GM12878 (cell line): ENCODE data around the gene NUP50. TPM values are rescaled to one million over a fixed set of nuclear protein-coding genes. Genes with fewer than 3 reads are reported as not detected.

Experiments used
- ATAC-seq: fragments of 200-7000 bp; cut with Tn5 transposase; 3 replicates; pipeline ENCODE4 v1.9.1; 2020; ENCODE audit warnings: mild to moderate bottlenecking, moderate library complexity
- BruUV-seq: library from RNA; stranded (reverse); fragments of 400-500 nt; replicated peaks from 2 replicates; lab custom pipeline; 2021; lab: Mats Ljungman, UMichigan
- CTCF ChIA-PET: fragments of 300-600 bp; sonication (Branson Sonifier 250); formaldehyde crosslinking; extraction: SDS; loops from one replicate; lab custom pipeline; 2021; ENCODE audit warnings: inconsistent platforms; lab: Yijun Ruan, JAX
- POLR2A ChIA-PET: fragments of 350-600 bp; formaldehyde crosslinking; extraction: SDS; loops from one replicate; lab custom pipeline; 2021; ENCODE audit warnings: inconsistent platforms; lab: Charles Lee
- RAD21 ChIA-PET: fragments of 300-600 bp; sonication (Branson Sonifier 250); formaldehyde crosslinking; loops from one replicate; lab custom pipeline; 2023; ENCODE audit warnings: antibody characterized with exemption; ENCODE audit not compliant: unreplicated experiment; lab: Charles Lee
- SMC1A ChIA-PET: fragments of 300-600 bp; sonication (Branson Sonifier 250); formaldehyde crosslinking; loops from one replicate; lab custom pipeline; 2023; ENCODE audit not compliant: unreplicated experiment, uncharacterized antibody; lab: Charles Lee
- DNase-seq: peaks from one replicate; pipeline ENCODE4 v3.0.0-alpha.2; 2011; ENCODE audit warnings: low read depth, low spot score
- FAIRE-seq: peaks from 3 replicates; lab custom pipeline; 2011; peaks lifted over from hg19 to GRCh38; lab: Jason Lieb, UNC
- H2AFZ ChIP-seq: 2 replicates; pipeline ENCODE4 v1.6.0; 2011; ENCODE audit warnings: low read depth, low read length, control low read depth; ENCODE audit not compliant: control insufficient read depth
- H3K27ac ChIP-seq: 2 replicates; pipeline ENCODE4 v1.5.1; 2011; ENCODE audit warnings: control low read depth; ENCODE audit not compliant: control insufficient read depth, insufficient read depth
- H3K27me3 ChIP-seq, 2 experiments: replicated peaks in 1 of 2; 2 replicates each; pipeline versions ENCODE4 v1.6.0 to v1.6.1; 2011; ENCODE audit warnings: low read length in 1 of 2; ENCODE audit not compliant: control insufficient read depth in 2 of 2, insufficient read depth in 2 of 2
- H3K36me3 ChIP-seq, 2 experiments: 2 replicates each; pipeline ENCODE4 v1.5.1; 2011; ENCODE audit warnings: low read length in 1 of 2; ENCODE audit not compliant: control insufficient read depth in 2 of 2, insufficient read depth in 2 of 2
- H3K4me1 ChIP-seq: 2 replicates; pipeline ENCODE4 v1.6.1; 2011; ENCODE audit warnings: mild to moderate bottlenecking, low read length, moderate library complexity, mixed read lengths; ENCODE audit not compliant: control insufficient read depth, insufficient read depth
- H3K4me2 ChIP-seq: 2 replicates; pipeline ENCODE4 v1.6.0; 2011; ENCODE audit warnings: control low read depth; ENCODE audit not compliant: control insufficient read depth, insufficient read depth
- H3K4me3 ChIP-seq: fragments of 200-600 bp; sonication (generic); 2 replicates; pipeline ENCODE4 v1.5.1; 2016
- H3K79me2 ChIP-seq: 2 replicates; pipeline ENCODE4 v1.6.0; 2011; ENCODE audit warnings: low read length; ENCODE audit not compliant: control insufficient read depth, insufficient read depth
- H3K9ac ChIP-seq: 2 replicates; pipeline ENCODE4 v1.8.0; 2011; ENCODE audit warnings: low read length, control low read depth, mixed read lengths; ENCODE audit not compliant: control insufficient read depth, insufficient read depth
- H3K9me3 ChIP-seq: replicated peaks from 3 replicates; pipeline ENCODE4 v1.5.1; 2011; ENCODE audit warnings: mild to moderate bottlenecking, low read length; ENCODE audit not compliant: control insufficient read depth, insufficient read depth
- H4K20me1 ChIP-seq: 2 replicates; pipeline ENCODE4 v1.6.0; 2011; ENCODE audit not compliant: control insufficient read depth, insufficient read depth
- E4F1 ChIP-seq: fragments of 450-650 bp; IDR thresholded peaks from 2 replicates; pipeline ENCODE4 v1.6.1; 2018; ENCODE audit warnings: borderline replicate concordance, mild to moderate bottlenecking; ENCODE audit not compliant: partially characterized antibody
- FOXK2 ChIP-seq: fragments of 450-650 bp; IDR thresholded peaks from 2 replicates; pipeline ENCODE4 v1.6.1; 2017; ENCODE audit warnings: mild to moderate bottlenecking, moderate library complexity
- PBX3 ChIP-seq: IDR thresholded peaks from 2 replicates; pipeline ENCODE4 v1.6.1; 2011; ENCODE audit warnings: mild to moderate bottlenecking, low read depth, low read length, moderate library complexity; ENCODE audit not compliant: insufficient replicate concordance
- TCF12 ChIP-seq: IDR thresholded peaks from 2 replicates; pipeline ENCODE4 v1.6.1; 2011; ENCODE audit warnings: low read depth, mild to moderate bottlenecking, low read length
- ZNF274 ChIP-seq: IDR thresholded peaks from one replicate; pipeline ENCODE4 v1.8.0; 2011; ENCODE audit not compliant: insufficient read length, insufficient read depth
- WGBS: methylation state at CpG from one replicate; pipeline ENCODE4 v1.1.6; 2016; ENCODE audit warnings: low lambda C conversion rate; ENCODE audit not compliant: insufficient replicate concordance, insufficient coverage; ENCODE audit errors: missing lambda C conversion rate; 5-methylcytosine and 5-hydroxymethylcytosine counted together
- in situ Hi-C: fragments of 300-500 bp; cut with MboI; formaldehyde crosslinking; loops from 9 replicates; pipeline ENCODE4 v1.14.3; 2018; ENCODE audit warnings: mixed read lengths
- intact Hi-C: fragments of 100-400 bp; cut with micrococcal nuclease; formaldehyde crosslinking; loops from one replicate; pipeline ENCODE4 v1.14.2; 2022; ENCODE audit not compliant: unreplicated experiment
- polyA plus RNA-seq, 11 experiments: library from polyadenylated mRNA; depleted of rRNA in 4 of 11; unstranded in 6 of 11; stranded (reverse) in 5 of 11; fragments of >200 nt; fragmentation: Nextera tagmentation in 4 of 11; fragmentation: Illumina TruSeq in 1 of 11; extraction: Ambion mirVana in 4 of 11; extraction: Trizol in 1 of 11; gene quantifications; 1 replicate in 1 of 11; 2 replicates in 10 of 11; pipeline versions ENCODE4 v1.2.1 to v1.2.3, GENCODE V29; 2011 to 2016; ENCODE audit warnings: inconsistent platforms in 2 of 11, missing spikeins in 2 of 11, low read depth in 1 of 11
- total RNA-seq, 4 experiments: library from RNA; depleted of rRNA in 3 of 4; stranded (reverse); fragments of >200 nt in 3 of 4; fragmentation: Illumina TruSeq in 1 of 4; extraction: Trizol in 1 of 4; gene quantifications; 2 replicates each; pipeline versions ENCODE4 v1.2.1 to v1.2.3, GENCODE V29; 2013 to 2021
- TF ChIP-seq, protein P1 (sequence below): IDR thresholded peaks from 2 replicates; pipeline ENCODE4 v1.6.1; 2012; ENCODE audit warnings: low read depth, low read length, improper control_type of control experiment
- TF ChIP-seq, protein P2 (sequence below): fragments of 450-650 bp; IDR thresholded peaks from 2 replicates; pipeline ENCODE4 v1.6.1; 2016; ENCODE audit warnings: mild to moderate bottlenecking, moderate library complexity, borderline replicate concordance
- TF ChIP-seq, protein P3 (sequence below): IDR thresholded peaks from 2 replicates; pipeline ENCODE4 v1.6.1; 2012; ENCODE audit warnings: improper control_type of control experiment, low read depth, low read length; ENCODE audit not compliant: insufficient replicate concordance

NUP50 gene
- total and polyA plus RNA-seq, 10 of the 15 experiments (the other 5 are each of a cell fraction or from before 2014, with no cell fraction given) = 36.8 to 125 (median 78.8) TPM

GRCh38 chr22:45207533-45207932, 43.8 kb downstream of the NUP50 start:
- no peak overlapping the region for H3K27ac ChIP-seq
- no peak overlapping the region for H2AFZ ChIP-seq
- no peaks in the 10 kb centered on the region for H3K27me3 ChIP-seq
- H3K79me2 ChIP-seq = no peaks in the 10 kb centered on the region; the same call in 1 of the 2 replicates
- H3K9ac ChIP-seq = no peak overlapping the region
- WGBS = 85% methylated on average over 6 of the region's 13 CpGs
- H3K9me3 ChIP-seq = no peaks in the 10 kb centered on the region
- BruUV-seq = no TSS peak
- ChIA-PET CTCF (interaction anchor here (2.3 kb wide), 1 partner anchor 58 kb away, joined by 7 read pairs; no protein-coding TSS in a partner anchor), SMC1A (interaction anchor here (0.8 kb wide), 1 partner anchor 12 kb away, joined by 3 read pairs; no protein-coding TSS in a partner anchor), RAD21 (no interaction called here), POLR2A (interaction anchor here (0.7 kb wide), 1 partner anchor 127 kb away, joined by 4 read pairs; no protein-coding TSS in a partner anchor)
- no peaks in the 10 kb centered on the region for H4K20me1 ChIP-seq
- DNase-seq (no peak), FAIRE-seq (no peak), ATAC-seq (no peak)
- intact Hi-C loops (no loop called here), in situ Hi-C loops (no loop called here)
- H3K4me3 ChIP-seq = no peak overlapping the region
- H3K4me2 ChIP-seq = no peak overlapping the region
- H3K36me3 ChIP-seq = peaks cover 5 to 39% of the 10 kb centered on the region in 2 experiments; a peak in 3 of 4 replicates
- no peaks in the 10 kb centered on the region for H3K4me1 ChIP-seq
- TF ChIP-seq PBX3 (no peak), FOXK2 (no peak), E4F1 (no peak), TCF12 (no peak), ZNF274 (no peak)
- TF ChIP-seq, protein P1, sequence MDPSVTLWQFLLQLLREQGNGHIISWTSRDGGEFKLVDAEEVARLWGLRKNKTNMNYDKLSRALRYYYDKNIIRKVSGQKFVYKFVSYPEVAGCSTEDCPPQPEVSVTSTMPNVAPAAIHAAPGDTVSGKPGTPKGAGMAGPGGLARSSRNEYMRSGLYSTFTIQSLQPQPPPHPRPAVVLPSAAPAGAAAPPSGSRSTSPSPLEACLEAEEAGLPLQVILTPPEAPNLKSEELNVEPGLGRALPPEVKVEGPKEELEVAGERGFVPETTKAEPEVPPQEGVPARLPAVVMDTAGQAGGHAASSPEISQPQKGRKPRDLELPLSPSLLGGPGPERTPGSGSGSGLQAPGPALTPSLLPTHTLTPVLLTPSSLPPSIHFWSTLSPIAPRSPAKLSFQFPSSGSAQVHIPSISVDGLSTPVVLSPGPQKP = no peak
- TF ChIP-seq, protein P2, sequence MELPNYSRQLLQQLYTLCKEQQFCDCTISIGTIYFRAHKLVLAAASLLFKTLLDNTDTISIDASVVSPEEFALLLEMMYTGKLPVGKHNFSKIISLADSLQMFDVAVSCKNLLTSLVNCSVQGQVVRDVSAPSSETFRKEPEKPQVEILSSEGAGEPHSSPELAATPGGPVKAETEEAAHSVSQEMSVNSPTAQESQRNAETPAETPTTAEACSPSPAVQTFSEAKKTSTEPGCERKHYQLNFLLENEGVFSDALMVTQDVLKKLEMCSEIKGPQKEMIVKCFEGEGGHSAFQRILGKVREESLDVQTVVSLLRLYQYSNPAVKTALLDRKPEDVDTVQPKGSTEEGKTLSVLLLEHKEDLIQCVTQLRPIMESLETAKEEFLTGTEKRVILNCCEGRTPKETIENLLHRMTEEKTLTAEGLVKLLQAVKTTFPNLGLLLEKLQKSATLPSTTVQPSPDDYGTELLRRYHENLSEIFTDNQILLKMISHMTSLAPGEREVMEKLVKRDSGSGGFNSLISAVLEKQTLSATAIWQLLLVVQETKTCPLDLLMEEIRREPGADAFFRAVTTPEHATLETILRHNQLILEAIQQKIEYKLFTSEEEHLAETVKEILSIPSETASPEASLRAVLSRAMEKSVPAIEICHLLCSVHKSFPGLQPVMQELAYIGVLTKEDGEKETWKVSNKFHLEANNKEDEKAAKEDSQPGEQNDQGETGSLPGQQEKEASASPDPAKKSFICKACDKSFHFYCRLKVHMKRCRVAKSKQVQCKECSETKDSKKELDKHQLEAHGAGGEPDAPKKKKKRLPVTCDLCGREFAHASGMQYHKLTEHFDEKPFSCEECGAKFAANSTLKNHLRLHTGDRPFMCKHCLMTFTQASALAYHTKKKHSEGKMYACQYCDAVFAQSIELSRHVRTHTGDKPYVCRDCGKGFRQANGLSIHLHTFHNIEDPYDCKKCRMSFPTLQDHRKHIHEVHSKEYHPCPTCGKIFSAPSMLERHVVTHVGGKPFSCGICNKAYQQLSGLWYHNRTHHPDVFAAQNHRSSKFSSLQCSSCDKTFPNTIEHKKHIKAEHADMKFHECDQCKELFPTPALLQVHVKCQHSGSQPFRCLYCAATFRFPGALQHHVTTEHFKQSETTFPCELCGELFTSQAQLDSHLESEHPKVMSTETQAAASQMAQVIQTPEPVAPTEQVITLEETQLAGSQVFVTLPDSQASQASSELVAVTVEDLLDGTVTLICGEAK = no peak
- TF ChIP-seq, protein P3, sequence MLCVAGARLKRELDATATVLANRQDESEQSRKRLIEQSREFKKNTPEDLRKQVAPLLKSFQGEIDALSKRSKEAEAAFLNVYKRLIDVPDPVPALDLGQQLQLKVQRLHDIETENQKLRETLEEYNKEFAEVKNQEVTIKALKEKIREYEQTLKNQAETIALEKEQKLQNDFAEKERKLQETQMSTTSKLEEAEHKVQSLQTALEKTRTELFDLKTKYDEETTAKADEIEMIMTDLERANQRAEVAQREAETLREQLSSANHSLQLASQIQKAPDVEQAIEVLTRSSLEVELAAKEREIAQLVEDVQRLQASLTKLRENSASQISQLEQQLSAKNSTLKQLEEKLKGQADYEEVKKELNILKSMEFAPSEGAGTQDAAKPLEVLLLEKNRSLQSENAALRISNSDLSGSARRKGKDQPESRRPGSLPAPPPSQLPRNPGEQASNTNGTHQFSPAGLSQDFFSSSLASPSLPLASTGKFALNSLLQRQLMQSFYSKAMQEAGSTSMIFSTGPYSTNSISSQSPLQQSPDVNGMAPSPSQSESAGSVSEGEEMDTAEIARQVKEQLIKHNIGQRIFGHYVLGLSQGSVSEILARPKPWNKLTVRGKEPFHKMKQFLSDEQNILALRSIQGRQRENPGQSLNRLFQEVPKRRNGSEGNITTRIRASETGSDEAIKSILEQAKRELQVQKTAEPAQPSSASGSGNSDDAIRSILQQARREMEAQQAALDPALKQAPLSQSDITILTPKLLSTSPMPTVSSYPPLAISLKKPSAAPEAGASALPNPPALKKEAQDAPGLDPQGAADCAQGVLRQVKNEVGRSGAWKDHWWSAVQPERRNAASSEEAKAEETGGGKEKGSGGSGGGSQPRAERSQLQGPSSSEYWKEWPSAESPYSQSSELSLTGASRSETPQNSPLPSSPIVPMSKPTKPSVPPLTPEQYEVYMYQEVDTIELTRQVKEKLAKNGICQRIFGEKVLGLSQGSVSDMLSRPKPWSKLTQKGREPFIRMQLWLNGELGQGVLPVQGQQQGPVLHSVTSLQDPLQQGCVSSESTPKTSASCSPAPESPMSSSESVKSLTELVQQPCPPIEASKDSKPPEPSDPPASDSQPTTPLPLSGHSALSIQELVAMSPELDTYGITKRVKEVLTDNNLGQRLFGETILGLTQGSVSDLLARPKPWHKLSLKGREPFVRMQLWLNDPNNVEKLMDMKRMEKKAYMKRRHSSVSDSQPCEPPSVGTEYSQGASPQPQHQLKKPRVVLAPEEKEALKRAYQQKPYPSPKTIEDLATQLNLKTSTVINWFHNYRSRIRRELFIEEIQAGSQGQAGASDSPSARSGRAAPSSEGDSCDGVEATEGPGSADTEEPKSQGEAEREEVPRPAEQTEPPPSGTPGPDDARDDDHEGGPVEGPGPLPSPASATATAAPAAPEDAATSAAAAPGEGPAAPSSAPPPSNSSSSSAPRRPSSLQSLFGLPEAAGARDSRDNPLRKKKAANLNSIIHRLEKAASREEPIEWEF = no peak
